WTC11 (cell line): ENCODE results near the gene MYH9. TPM values are rescaled to one million over a fixed set of nuclear protein-coding genes. Genes with fewer than 3 reads are reported as not detected.

Source experiments
- ATAC-seq: fragments of 200-7000 bp; cut with Tn5 transposase; 2 replicates; pipeline ENCODE4 v1.10.0; 2021; ENCODE audit warnings: mild to moderate bottlenecking, moderate library complexity
- CTCF ChIA-PET: fragments of 300-600 bp; sonication (Branson Sonifier 250); formaldehyde crosslinking; loops from one replicate; lab custom pipeline; 2021; ENCODE audit warnings: antibody characterized with exemption; lab: Charles Lee
- POLR2A ChIA-PET: fragments of 350-600 bp; sonication (Branson Sonifier 250); formaldehyde crosslinking; loops from one replicate; lab custom pipeline; 2021; ENCODE audit warnings: antibody characterized with exemption; lab: Charles Lee
- DNase-seq: peaks from one replicate; pipeline ENCODE4 v3.0.0; 2021; ENCODE audit warnings: low spot score
- H3K27ac Mint-ChIP-seq: 2 replicates; pipeline ENCODE4 v1.8.0; 2021; ENCODE audit warnings: mixed read lengths
- H3K27me3 Mint-ChIP-seq: 2 replicates; pipeline ENCODE4 v1.8.0; 2021; ENCODE audit warnings: low read depth, mild to moderate bottlenecking, moderate library complexity, mixed read lengths
- H3K36me3 Mint-ChIP-seq: 2 replicates; pipeline ENCODE4 v1.8.0; 2021; ENCODE audit warnings: mixed read lengths
- H3K4me1 Mint-ChIP-seq: 2 replicates; pipeline ENCODE4 v1.8.0; 2022; ENCODE audit warnings: mixed read lengths
- H3K4me3 Mint-ChIP-seq: 2 replicates; pipeline ENCODE4 v1.8.0; 2021; ENCODE audit warnings: mild to moderate bottlenecking, moderate library complexity, mixed read lengths
- H3K9me3 Mint-ChIP-seq: 2 replicates; pipeline ENCODE4 v1.8.0; 2021; ENCODE audit warnings: mixed read lengths
- ETV6 ChIP-seq: sonication (generic); formaldehyde crosslinking; IDR thresholded peaks from 2 replicates; pipeline ENCODE4 v1.8.1; 2022; ENCODE audit warnings: mild to moderate bottlenecking, missing genetic modification reagents
- FOXK1 ChIP-seq: sonication (generic); formaldehyde crosslinking; IDR thresholded peaks from 2 replicates; pipeline ENCODE4 v1.8.0; 2022; ENCODE audit warnings: mild to moderate bottlenecking, moderate library complexity, missing genetic modification reagents
- GABPB1 ChIP-seq: sonication (generic); formaldehyde crosslinking; IDR thresholded peaks from 2 replicates; pipeline ENCODE4 v1.8.1; 2023; ENCODE audit warnings: mild to moderate bottlenecking, missing genetic modification reagents
- GRHL2 ChIP-seq: fragments of 250-450 bp; sonication (Bioruptor Pico); IDR thresholded peaks from 2 replicates; pipeline ENCODE4 v1.8.0; 2022; ENCODE audit warnings: mild to moderate bottlenecking, moderate library complexity; ENCODE audit not compliant: insufficient replicate concordance, severe bottlenecking
- MXD4 ChIP-seq: fragments of 250-450 bp; sonication (Bioruptor Pico); IDR thresholded peaks from 2 replicates; pipeline ENCODE4 v1.8.0; 2021; ENCODE audit warnings: mild to moderate bottlenecking, moderate library complexity, borderline replicate concordance
- NFE2L1 ChIP-seq: sonication (generic); formaldehyde crosslinking; IDR thresholded peaks from 2 replicates; pipeline ENCODE4 v1.8.1; 2023; ENCODE audit warnings: missing genetic modification reagents
- RORB ChIP-seq: fragments of 250-450 bp; sonication (Bioruptor Pico); IDR thresholded peaks from 2 replicates; pipeline ENCODE4 v1.9.0; 2021; ENCODE audit warnings: mild to moderate bottlenecking
- SMAD3 ChIP-seq: sonication (generic); formaldehyde crosslinking; IDR thresholded peaks from 2 replicates; pipeline ENCODE4 v1.8.0; 2022; ENCODE audit warnings: missing genetic modification reagents, mild to moderate bottlenecking, borderline replicate concordance
- ZBTB21 ChIP-seq: sonication (generic); formaldehyde crosslinking; IDR thresholded peaks from 2 replicates; pipeline ENCODE4 v1.8.1; 2023; ENCODE audit warnings: mild to moderate bottlenecking, missing genetic modification reagents, borderline replicate concordance
- ZNF219 ChIP-seq: sonication (generic); formaldehyde crosslinking; IDR thresholded peaks from 2 replicates; pipeline ENCODE4 v1.8.0; 2023; ENCODE audit warnings: missing genetic modification reagents, mild to moderate bottlenecking, borderline replicate concordance
- total RNA-seq: library from RNA; stranded (reverse); gene quantifications from 3 replicates; pipeline ENCODE4 v1.2.3, GENCODE V29; 2021
- TF ChIP-seq, protein P1 (sequence below): sonication (generic); formaldehyde crosslinking; IDR thresholded peaks from 2 replicates; pipeline ENCODE4 v1.8.0; 2023; ENCODE audit warnings: missing genetic modification reagents
- TF ChIP-seq, protein P2 (sequence below): fragments of 250-450 bp; sonication (Bioruptor Pico); IDR thresholded peaks from 2 replicates; pipeline ENCODE4 v2.1.2; 2022; ENCODE audit warnings: mild to moderate bottlenecking, moderate library complexity
- TF ChIP-seq, protein P3 (sequence below): sonication (generic); formaldehyde crosslinking; IDR thresholded peaks from 2 replicates; pipeline ENCODE4 v1.8.1; 2023; ENCODE audit warnings: mild to moderate bottlenecking, missing genetic modification reagents, moderate library complexity
- TF ChIP-seq, protein P4 (sequence below): sonication (generic); formaldehyde crosslinking; conservative IDR thresholded peaks from 2 replicates; pipeline ENCODE4 v1.8.1; 2023; ENCODE audit warnings: mild to moderate bottlenecking, low read depth, missing genetic modification reagents, moderate library complexity
- TF ChIP-seq, protein P5 (sequence below): sonication (generic); formaldehyde crosslinking; IDR thresholded peaks from 2 replicates; pipeline ENCODE4 v1.8.1; 2022; ENCODE audit warnings: mild to moderate bottlenecking, missing genetic modification reagents, moderate library complexity, borderline replicate concordance
- TF ChIP-seq, protein P6 (sequence below): sonication (generic); formaldehyde crosslinking; IDR thresholded peaks from 2 replicates; pipeline ENCODE4 v1.8.1; 2023; ENCODE audit warnings: mild to moderate bottlenecking, moderate library complexity, missing genetic modification reagents
- TF ChIP-seq, protein P7 (sequence below): fragments of 250-450 bp; sonication (Bioruptor Pico); IDR thresholded peaks from 2 replicates; pipeline ENCODE4 v1.9.0; 2021; ENCODE audit warnings: mild to moderate bottlenecking
- TF ChIP-seq, protein P8 (sequence below): sonication (generic); formaldehyde crosslinking; IDR thresholded peaks from 2 replicates; pipeline ENCODE4 v1.8.0; 2022; ENCODE audit warnings: mild to moderate bottlenecking, missing genetic modification reagents
- TF ChIP-seq, protein P9 (sequence below): sonication (generic); formaldehyde crosslinking; IDR thresholded peaks from 2 replicates; pipeline ENCODE4 v1.8.0; 2022; ENCODE audit warnings: mild to moderate bottlenecking, missing genetic modification reagents

MYH9 gene
- total RNA-seq, 1 experiment from 2014 or later, result 277 TPM

DNA sequence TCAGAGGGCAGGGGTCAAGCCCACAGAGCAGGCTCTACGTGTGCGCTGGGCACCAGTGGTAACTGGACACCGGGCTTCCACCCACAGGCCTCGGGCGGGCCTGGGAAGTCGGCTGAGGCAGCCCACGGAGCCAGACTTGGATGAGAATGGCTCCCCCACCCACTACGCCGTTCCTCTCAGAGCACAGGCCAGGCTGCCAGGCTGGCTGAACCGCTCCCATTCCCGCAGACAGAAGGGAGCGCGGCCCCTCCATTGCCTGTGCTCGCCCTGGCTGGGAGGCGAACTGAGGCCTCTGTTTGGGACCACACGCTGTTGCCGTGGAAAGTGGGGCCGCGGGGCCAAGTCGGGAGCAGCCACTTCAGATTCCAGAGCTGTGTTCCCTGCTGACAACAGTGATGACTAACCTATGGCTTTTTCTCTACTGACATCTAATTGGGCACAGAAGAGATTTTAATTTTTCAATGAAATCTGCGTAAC lies 63.9 kb downstream of the MYH9 start:
- Mint-ChIP-seq H3K27ac (peak overlapping the region; percentile 65; the same call in 1 of the 2 replicates), H3K4me3 (no peak overlapping the region), H3K27me3 (no peaks in the 10 kb centered on the region), H3K9me3 (no peaks in the 10 kb centered on the region), H3K4me1 (peaks cover 14% of the 10 kb centered on the region), H3K36me3 (peaks cover 77% of the 10 kb centered on the region)
- ATAC-seq (no peak), DNase-seq (no peak)
- TF ChIP-seq FOXK1 (CRISPR knock-in tag), result no peak
- TF ChIP-seq NFE2L1 (CRISPR knock-in tag), result no peak
- no peak for TF ChIP-seq GABPB1 (CRISPR knock-in tag)
- TF ChIP-seq ETV6 (CRISPR knock-in tag), result no peak
- TF ChIP-seq, protein P1, sequence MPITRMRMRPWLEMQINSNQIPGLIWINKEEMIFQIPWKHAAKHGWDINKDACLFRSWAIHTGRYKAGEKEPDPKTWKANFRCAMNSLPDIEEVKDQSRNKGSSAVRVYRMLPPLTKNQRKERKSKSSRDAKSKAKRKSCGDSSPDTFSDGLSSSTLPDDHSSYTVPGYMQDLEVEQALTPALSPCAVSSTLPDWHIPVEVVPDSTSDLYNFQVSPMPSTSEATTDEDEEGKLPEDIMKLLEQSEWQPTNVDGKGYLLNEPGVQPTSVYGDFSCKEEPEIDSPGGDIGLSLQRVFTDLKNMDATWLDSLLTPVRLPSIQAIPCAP (CRISPR knock-in tag), result no peak
- no peak for TF ChIP-seq ZNF219 (CRISPR knock-in tag)
- no peak for TF ChIP-seq RORB (CRISPR knock-in tag)
- TF ChIP-seq, protein P2, sequence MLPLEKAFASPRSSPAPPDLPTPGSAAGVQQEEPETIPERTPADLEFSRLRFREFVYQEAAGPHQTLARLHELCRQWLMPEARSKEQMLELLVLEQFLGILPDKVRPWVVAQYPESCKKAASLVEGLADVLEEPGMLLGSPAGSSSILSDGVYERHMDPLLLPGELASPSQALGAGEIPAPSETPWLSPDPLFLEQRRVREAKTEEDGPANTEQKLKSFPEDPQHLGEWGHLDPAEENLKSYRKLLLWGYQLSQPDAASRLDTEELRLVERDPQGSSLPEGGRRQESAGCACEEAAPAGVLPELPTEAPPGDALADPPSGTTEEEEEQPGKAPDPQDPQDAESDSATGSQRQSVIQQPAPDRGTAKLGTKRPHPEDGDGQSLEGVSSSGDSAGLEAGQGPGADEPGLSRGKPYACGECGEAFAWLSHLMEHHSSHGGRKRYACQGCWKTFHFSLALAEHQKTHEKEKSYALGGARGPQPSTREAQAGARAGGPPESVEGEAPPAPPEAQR (CRISPR knock-in tag), result no peak
- TF ChIP-seq, protein P3, sequence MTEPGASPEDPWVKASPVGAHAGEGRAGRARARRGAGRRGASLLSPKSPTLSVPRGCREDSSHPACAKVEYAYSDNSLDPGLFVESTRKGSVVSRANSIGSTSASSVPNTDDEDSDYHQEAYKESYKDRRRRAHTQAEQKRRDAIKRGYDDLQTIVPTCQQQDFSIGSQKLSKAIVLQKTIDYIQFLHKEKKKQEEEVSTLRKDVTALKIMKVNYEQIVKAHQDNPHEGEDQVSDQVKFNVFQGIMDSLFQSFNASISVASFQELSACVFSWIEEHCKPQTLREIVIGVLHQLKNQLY (CRISPR knock-in tag), result no peak
- TF ChIP-seq GRHL2 (CRISPR knock-in tag), result no peak
- ChIA-PET POLR2A (interaction anchor here (0.6 to 1.0 kb wide), 2 partner anchors 9 to 37 kb away, joined by 3 read pairs; no protein-coding TSS in a partner anchor), CTCF (interaction anchor here (0.7 to 1.2 kb wide), 2 partner anchors 22 to 163 kb away, joined by 4 read pairs; no protein-coding TSS in a partner anchor)

DNA sequence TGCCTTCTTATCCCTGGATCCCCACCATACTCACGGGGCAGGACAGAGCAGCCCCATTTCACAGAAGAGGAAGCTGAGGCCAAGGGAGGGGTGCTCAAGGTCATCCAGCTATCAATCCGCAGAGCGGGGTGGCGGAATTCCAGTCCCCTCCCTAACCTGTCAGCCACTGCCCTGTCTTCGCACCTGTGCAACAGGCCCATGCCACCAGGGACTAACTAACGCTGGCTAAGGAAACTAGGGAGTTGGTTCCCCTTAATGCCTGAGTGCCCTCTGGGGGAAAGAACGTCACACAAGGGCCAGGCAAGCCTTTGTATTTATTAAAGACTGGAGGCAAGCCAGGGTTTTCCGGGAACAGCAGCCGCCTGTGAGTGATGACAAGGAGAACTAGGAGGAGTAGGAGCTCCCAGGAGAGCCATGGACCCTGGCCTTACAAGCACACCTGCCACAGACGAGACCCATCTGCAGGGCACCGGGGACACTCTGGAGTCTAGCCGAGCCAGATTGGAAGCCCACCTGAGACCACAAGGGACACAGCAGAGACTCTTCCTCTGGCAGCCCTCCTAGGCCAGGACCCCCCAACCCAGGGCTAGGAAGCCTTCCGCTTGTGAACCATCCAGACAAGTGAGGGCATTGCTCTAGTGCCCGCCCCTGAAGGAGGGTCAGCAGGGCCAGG lies 64.4 kb downstream of the MYH9 start:
- Mint-ChIP-seq H3K4me1 (peaks cover 8% of the 10 kb centered on the region), H3K9me3 (no peaks in the 10 kb centered on the region), H3K36me3 (peaks cover 76% of the 10 kb centered on the region), H3K4me3 (no peak overlapping the region), H3K27ac (peak overlapping the region; percentile 71; the same call in 1 of the 2 replicates), H3K27me3 (no peaks in the 10 kb centered on the region)
- no peak for DNase-seq
- no peak for ATAC-seq
- CTCF ChIA-PET, result interaction anchor here (1.6 kb wide), 1 partner anchor 15 kb away, joined by 4 read pairs; no protein-coding TSS in a partner anchor
- POLR2A ChIA-PET, result no interaction called here
- TF ChIP-seq MXD4 (CRISPR knock-in tag) (no peak), ZBTB21 (CRISPR knock-in tag) (no peak), SMAD3 (CRISPR knock-in tag) (no peak)
- TF ChIP-seq, protein P4, sequence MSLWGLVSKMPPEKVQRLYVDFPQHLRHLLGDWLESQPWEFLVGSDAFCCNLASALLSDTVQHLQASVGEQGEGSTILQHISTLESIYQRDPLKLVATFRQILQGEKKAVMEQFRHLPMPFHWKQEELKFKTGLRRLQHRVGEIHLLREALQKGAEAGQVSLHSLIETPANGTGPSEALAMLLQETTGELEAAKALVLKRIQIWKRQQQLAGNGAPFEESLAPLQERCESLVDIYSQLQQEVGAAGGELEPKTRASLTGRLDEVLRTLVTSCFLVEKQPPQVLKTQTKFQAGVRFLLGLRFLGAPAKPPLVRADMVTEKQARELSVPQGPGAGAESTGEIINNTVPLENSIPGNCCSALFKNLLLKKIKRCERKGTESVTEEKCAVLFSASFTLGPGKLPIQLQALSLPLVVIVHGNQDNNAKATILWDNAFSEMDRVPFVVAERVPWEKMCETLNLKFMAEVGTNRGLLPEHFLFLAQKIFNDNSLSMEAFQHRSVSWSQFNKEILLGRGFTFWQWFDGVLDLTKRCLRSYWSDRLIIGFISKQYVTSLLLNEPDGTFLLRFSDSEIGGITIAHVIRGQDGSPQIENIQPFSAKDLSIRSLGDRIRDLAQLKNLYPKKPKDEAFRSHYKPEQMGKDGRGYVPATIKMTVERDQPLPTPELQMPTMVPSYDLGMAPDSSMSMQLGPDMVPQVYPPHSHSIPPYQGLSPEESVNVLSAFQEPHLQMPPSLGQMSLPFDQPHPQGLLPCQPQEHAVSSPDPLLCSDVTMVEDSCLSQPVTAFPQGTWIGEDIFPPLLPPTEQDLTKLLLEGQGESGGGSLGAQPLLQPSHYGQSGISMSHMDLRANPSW (CRISPR knock-in tag), result no peak
- TF ChIP-seq, protein P5, sequence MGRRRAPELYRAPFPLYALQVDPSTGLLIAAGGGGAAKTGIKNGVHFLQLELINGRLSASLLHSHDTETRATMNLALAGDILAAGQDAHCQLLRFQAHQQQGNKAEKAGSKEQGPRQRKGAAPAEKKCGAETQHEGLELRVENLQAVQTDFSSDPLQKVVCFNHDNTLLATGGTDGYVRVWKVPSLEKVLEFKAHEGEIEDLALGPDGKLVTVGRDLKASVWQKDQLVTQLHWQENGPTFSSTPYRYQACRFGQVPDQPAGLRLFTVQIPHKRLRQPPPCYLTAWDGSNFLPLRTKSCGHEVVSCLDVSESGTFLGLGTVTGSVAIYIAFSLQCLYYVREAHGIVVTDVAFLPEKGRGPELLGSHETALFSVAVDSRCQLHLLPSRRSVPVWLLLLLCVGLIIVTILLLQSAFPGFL (CRISPR knock-in tag), result no peak
- TF ChIP-seq, protein P6, sequence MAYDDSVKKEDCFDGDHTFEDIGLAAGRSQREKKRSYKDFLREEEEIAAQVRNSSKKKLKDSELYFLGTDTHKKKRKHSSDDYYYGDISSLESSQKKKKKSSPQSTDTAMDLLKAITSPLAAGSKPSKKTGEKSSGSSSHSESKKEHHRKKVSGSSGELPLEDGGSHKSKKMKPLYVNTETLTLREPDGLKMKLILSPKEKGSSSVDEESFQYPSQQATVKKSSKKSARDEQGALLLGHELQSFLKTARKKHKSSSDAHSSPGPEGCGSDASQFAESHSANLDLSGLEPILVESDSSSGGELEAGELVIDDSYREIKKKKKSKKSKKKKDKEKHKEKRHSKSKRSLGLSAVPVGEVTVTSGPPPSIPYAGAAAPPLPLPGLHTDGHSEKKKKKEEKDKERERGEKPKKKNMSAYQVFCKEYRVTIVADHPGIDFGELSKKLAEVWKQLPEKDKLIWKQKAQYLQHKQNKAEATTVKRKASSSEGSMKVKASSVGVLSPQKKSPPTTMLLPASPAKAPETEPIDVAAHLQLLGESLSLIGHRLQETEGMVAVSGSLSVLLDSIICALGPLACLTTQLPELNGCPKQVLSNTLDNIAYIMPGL (CRISPR knock-in tag), result no peak
- TF ChIP-seq, protein P7, sequence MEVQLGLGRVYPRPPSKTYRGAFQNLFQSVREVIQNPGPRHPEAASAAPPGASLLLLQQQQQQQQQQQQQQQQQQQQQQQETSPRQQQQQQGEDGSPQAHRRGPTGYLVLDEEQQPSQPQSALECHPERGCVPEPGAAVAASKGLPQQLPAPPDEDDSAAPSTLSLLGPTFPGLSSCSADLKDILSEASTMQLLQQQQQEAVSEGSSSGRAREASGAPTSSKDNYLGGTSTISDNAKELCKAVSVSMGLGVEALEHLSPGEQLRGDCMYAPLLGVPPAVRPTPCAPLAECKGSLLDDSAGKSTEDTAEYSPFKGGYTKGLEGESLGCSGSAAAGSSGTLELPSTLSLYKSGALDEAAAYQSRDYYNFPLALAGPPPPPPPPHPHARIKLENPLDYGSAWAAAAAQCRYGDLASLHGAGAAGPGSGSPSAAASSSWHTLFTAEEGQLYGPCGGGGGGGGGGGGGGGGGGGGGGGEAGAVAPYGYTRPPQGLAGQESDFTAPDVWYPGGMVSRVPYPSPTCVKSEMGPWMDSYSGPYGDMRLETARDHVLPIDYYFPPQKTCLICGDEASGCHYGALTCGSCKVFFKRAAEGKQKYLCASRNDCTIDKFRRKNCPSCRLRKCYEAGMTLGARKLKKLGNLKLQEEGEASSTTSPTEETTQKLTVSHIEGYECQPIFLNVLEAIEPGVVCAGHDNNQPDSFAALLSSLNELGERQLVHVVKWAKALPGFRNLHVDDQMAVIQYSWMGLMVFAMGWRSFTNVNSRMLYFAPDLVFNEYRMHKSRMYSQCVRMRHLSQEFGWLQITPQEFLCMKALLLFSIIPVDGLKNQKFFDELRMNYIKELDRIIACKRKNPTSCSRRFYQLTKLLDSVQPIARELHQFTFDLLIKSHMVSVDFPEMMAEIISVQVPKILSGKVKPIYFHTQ (CRISPR knock-in tag), result no peak
- TF ChIP-seq, protein P8, sequence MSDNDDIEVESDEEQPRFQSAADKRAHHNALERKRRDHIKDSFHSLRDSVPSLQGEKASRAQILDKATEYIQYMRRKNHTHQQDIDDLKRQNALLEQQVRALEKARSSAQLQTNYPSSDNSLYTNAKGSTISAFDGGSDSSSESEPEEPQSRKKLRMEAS (CRISPR knock-in tag), result no peak
- TF ChIP-seq, protein P9, sequence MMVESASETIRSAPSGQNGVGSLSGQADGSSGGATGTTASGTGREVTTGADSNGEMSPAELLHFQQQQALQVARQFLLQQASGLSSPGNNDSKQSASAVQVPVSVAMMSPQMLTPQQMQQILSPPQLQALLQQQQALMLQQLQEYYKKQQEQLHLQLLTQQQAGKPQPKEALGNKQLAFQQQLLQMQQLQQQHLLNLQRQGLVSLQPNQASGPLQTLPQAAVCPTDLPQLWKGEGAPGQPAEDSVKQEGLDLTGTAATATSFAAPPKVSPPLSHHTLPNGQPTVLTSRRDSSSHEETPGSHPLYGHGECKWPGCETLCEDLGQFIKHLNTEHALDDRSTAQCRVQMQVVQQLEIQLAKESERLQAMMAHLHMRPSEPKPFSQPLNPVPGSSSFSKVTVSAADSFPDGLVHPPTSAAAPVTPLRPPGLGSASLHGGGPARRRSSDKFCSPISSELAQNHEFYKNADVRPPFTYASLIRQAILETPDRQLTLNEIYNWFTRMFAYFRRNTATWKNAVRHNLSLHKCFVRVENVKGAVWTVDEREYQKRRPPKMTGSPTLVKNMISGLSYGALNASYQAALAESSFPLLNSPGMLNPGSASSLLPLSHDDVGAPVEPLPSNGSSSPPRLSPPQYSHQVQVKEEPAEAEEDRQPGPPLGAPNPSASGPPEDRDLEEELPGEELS (CRISPR knock-in tag), result no peak
